MCF 10A (cell line): ENCODE measurements around the gene TOR4A. TPM values are rescaled to one million over a fixed set of nuclear protein-coding genes. Genes with fewer than 3 reads are reported as not detected.

Experiments used
- BruUV-seq: library from RNA; stranded (reverse); fragments of 400-500 nt; replicated peaks from 2 replicates; lab custom pipeline; 2021; lab: Mats Ljungman, UMichigan
- CTCF ChIA-PET: fragments of 300-600 bp; sonication (Branson Sonifier 250); formaldehyde crosslinking; extraction: SDS; loops from one replicate; lab custom pipeline; 2021; ENCODE audit warnings: antibody characterized with exemption, inconsistent platforms; lab: Yijun Ruan, JAX
- POLR2A ChIA-PET: fragments of 300-600, 350-650 bp; sonication (Branson Sonifier 250); formaldehyde crosslinking; extraction: SDS; loops from one replicate; lab custom pipeline; 2020; ENCODE audit warnings: antibody characterized with exemption, inconsistent platforms; lab: Yijun Ruan, JAX
- DNase-seq: peaks from one replicate; pipeline ENCODE4 v3.0.0-alpha.2; 2018; ENCODE audit not compliant: unreplicated experiment
- H3K27ac Mint-ChIP-seq: one replicate; pipeline ENCODE4 v1.8.0; 2022; ENCODE audit warnings: mild to moderate bottlenecking, low read depth, mixed read lengths; ENCODE audit not compliant: unreplicated experiment
- H3K27me3 Mint-ChIP-seq: one replicate; pipeline ENCODE4 v1.8.0; 2022; ENCODE audit warnings: mixed read lengths; ENCODE audit not compliant: insufficient read depth, unreplicated experiment
- H3K36me3 Mint-ChIP-seq: one replicate; pipeline ENCODE4 v1.8.0; 2022; ENCODE audit warnings: mild to moderate bottlenecking, moderate library complexity, mixed read lengths; ENCODE audit not compliant: insufficient read depth, unreplicated experiment
- H3K4me1 Mint-ChIP-seq: one replicate; pipeline ENCODE4 v1.8.0; 2022; ENCODE audit warnings: mixed read lengths; ENCODE audit not compliant: insufficient read depth, unreplicated experiment
- H3K4me3 Mint-ChIP-seq: one replicate; pipeline ENCODE4 v1.8.0; 2022; ENCODE audit warnings: mild to moderate bottlenecking, moderate library complexity, mixed read lengths; ENCODE audit not compliant: unreplicated experiment
- H3K9me3 Mint-ChIP-seq: one replicate; pipeline ENCODE4 v1.8.0; 2022; ENCODE audit warnings: mixed read lengths; ENCODE audit not compliant: unreplicated experiment
- intact Hi-C: fragments of 100-400 bp; cut with micrococcal nuclease; formaldehyde crosslinking; loops from 2 replicates; pipeline ENCODE4 v1.14.1; 2022
- total RNA-seq: library from RNA; stranded (reverse); gene quantifications from 2 replicates; pipeline ENCODE4 v1.2.3, GENCODE V29; 2022
- TF ChIP-seq, protein P1 (sequence below): fragments of 200-600 bp; IDR thresholded peaks from one replicate; pipeline ENCODE4 v1.8.0; 2022; ENCODE audit warnings: antibody characterized with exemption, mild to moderate bottlenecking; ENCODE audit not compliant: unreplicated experiment

The TOR4A gene
- total RNA-seq, 1 experiment from 2014 or later = 21.9 TPM

GRCh38 chr9:137267933-137268355 is 9.6 kb upstream of the TOR4A start:
- no TSS peak for BruUV-seq
- Mint-ChIP-seq H3K27ac (no peak overlapping the region), H3K4me3 (no peak overlapping the region), H3K9me3 (no peaks in the 10 kb centered on the region), H3K4me1 (peaks cover 7% of the 10 kb centered on the region), H3K27me3 (no peaks in the 10 kb centered on the region), H3K36me3 (peaks cover 44% of the 10 kb centered on the region)
- intact Hi-C loops = no loop called here
- ChIA-PET CTCF (interaction anchor here (0.5 to 1.2 kb wide), 8 partner anchors 10 to 541 kb away, joined by 3 to 4 read pairs (median 3); partner anchors contain the start of gene TOR4A), POLR2A (interaction anchor here (0.7 kb wide), 1 partner anchor 43 kb away, joined by 3 read pairs; the partner anchor contains the start of gene CYSRT1)
- no peak for DNase-seq
- TF ChIP-seq, protein P1, sequence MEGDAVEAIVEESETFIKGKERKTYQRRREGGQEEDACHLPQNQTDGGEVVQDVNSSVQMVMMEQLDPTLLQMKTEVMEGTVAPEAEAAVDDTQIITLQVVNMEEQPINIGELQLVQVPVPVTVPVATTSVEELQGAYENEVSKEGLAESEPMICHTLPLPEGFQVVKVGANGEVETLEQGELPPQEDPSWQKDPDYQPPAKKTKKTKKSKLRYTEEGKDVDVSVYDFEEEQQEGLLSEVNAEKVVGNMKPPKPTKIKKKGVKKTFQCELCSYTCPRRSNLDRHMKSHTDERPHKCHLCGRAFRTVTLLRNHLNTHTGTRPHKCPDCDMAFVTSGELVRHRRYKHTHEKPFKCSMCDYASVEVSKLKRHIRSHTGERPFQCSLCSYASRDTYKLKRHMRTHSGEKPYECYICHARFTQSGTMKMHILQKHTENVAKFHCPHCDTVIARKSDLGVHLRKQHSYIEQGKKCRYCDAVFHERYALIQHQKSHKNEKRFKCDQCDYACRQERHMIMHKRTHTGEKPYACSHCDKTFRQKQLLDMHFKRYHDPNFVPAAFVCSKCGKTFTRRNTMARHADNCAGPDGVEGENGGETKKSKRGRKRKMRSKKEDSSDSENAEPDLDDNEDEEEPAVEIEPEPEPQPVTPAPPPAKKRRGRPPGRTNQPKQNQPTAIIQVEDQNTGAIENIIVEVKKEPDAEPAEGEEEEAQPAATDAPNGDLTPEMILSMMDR = no peak

DNA sequence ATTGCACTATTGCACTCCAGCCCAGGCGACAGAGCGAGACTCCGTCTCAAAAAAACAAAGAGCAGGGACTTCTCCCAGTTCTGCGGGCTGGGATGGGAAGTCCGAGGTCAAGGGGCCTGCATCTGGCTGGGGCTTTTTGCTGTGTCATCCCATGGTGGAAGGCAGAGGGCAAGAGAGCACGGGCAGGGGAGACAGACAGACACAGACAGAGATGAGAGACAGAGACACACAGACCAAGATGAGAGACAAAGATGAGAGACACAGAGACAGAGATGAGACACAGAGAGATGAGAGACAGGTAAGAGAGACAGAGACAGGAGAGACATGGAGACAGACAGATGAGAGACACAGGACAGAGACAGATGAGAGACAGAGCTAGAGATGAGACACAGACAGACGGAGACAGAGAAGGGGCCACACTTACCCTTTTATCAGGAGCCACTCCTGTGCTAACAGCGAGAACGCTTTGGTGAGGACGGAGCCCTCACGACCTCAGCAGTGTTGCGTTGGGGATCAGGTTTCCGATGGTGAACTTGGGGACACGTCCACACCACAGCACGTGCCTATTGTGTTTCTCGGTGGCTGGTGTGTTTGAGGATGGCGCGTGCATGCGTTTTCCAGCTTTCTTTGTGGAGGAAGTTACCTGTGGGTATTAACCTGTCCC is 8.9 kb upstream of the TOR4A start:
- H3K4me1 Mint-ChIP-seq = peaks cover 10% of the 10 kb centered on the region
- no TSS peak for BruUV-seq
- DNase-seq = no peak
- POLR2A ChIA-PET = interaction anchor here (0.6 to 1.4 kb wide), 3 partner anchors 14 to 44 kb away, joined by 3 to 5 read pairs (median 4); partner anchors contain the start of gene CYSRT1
- CTCF ChIA-PET = interaction anchor here (0.6 to 0.8 kb wide), 4 partner anchors 11 to 541 kb away, joined by 3 to 4 read pairs (median 3); no protein-coding TSS in a partner anchor
- H3K27ac Mint-ChIP-seq = no peak overlapping the region
- intact Hi-C loops = no loop called here
- H3K4me3 Mint-ChIP-seq = no peak overlapping the region
- H3K9me3 Mint-ChIP-seq = no peaks in the 10 kb centered on the region
- H3K27me3 Mint-ChIP-seq = no peaks in the 10 kb centered on the region
- TF ChIP-seq, protein P1 = no peak
- peaks cover 44% of the 10 kb centered on the region for H3K36me3 Mint-ChIP-seq

DNA sequence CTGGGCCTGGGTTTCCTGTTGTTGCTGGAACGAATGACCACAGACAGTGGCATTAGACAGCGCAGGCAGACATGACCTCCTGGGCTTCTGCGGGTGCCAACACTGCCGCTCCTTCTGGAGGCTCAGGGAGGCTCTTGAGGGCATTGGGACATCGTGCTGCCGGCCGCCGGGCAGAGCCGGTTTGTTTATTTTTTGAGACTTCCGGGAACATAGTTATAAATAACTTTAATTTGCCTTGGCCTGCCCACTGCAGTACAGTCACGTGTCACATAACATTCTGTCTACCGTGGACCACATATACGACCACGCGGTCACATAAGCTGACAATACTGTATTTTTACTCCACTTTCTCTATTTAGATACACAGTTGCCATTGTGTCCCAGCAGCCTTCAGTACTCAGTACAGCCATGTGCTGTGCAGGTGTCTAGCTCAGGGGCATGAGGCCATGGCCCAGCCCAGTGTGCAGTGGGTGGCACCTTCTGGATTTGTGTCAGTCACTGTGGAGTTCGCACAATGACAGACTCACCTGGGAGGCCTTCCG is 8.2 kb upstream of the TOR4A start:
- Mint-ChIP-seq H3K4me1 (peaks cover 14% of the 10 kb centered on the region), H3K27ac (no peak overlapping the region), H3K36me3 (peaks cover 42% of the 10 kb centered on the region), H3K27me3 (no peaks in the 10 kb centered on the region), H3K4me3 (no peak overlapping the region), H3K9me3 (no peaks in the 10 kb centered on the region)
- TF ChIP-seq, protein P1 = no peak
- ChIA-PET CTCF (no interaction called here), POLR2A (interaction anchor here (1.4 kb wide), 1 partner anchor 27 kb away, joined by 4 read pairs; no protein-coding TSS in a partner anchor)
- intact Hi-C loops = no loop called here
- DNase-seq = peak; percentile 61
- BruUV-seq = no TSS peak
